Sigmoid colon (tissue), 7 donors: ENCODE measurements around the gene YWHAE. TPM values are rescaled to one million over a fixed set of nuclear protein-coding genes. Genes with fewer than 3 reads are reported as not detected.

ENCODE experiments used
- DNase-seq: peaks from one replicate; pipeline ENCODE4 v3.0.0-alpha.2; 2019
- H3K27ac ChIP-seq, 4 donors: fragments of 200-600 bp; sonication (generic); one replicate each; pipeline ENCODE4 v1.5.1; 2016 to 2019; ENCODE audit warnings: mild to moderate bottlenecking in 1 of 4
- H3K27me3 ChIP-seq, 3 donors: fragments of 200-600 bp; sonication (generic); one replicate each; pipeline ENCODE4 v1.5.1; 2019; ENCODE audit warnings: mild to moderate bottlenecking in 1 of 3
- H3K36me3 ChIP-seq, 4 donors: fragments of 200-600 bp; sonication (generic); one replicate each; pipeline ENCODE4 v1.5.1; 2016 to 2019
- H3K4me1 ChIP-seq, 4 donors: fragments of 200-600 bp; sonication (generic); one replicate each; pipeline ENCODE4 v1.5.1; 2017 to 2019
- H3K4me3 ChIP-seq, 4 donors: fragments of 200-600 bp; sonication (generic); one replicate each; pipeline ENCODE4 v1.5.1; 2017 to 2019; ENCODE audit warnings: mild to moderate bottlenecking in 2 of 4, moderate library complexity in 1 of 4
- H3K9me3 ChIP-seq, 4 donors: fragments of 200-600 bp in 3 of 4; sonication (generic) in 3 of 4; one replicate each; pipeline versions ENCODE4 v1.5.1 to v1.6.1; 2013 to 2019
- CTCF ChIP-seq, 4 experiments: fragments of 450-650 bp in 3 of 4; fragments of 200-600 bp in 1 of 4; IDR thresholded peaks; one replicate each; pipeline ENCODE4 v1.5.1; 2016 to 2019; ENCODE audit warnings: antibody characterized with exemption in 4 of 4, mild to moderate bottlenecking in 3 of 4, moderate library complexity in 2 of 4
- EP300 ChIP-seq, 4 donors: sonication (generic); formaldehyde crosslinking; IDR thresholded peaks; one replicate each; pipeline ENCODE4 v1.6.1; 2017; ENCODE audit warnings: antibody characterized with exemption in 4 of 4
- POLR2A ChIP-seq, 2 donors: fragments of 450-650 bp; IDR thresholded peaks; one replicate each; pipeline ENCODE4 v1.6.1; 2016; ENCODE audit warnings: antibody characterized with exemption in 2 of 2, mild to moderate bottlenecking in 2 of 2, moderate library complexity in 2 of 2
- POLR2AphosphoS5 ChIP-seq, 4 donors: sonication (generic); formaldehyde crosslinking; IDR thresholded peaks; one replicate each; pipeline ENCODE4 v1.6.1; 2017; ENCODE audit warnings: antibody characterized with exemption in 4 of 4
- WGBS, 2 donors: extraction: QIAGEN DNeasy Blood & Tissue Kit; methylation state at CpG; one replicate each; pipeline ENCODE4 v1.1.7; 2013; 5-methylcytosine and 5-hydroxymethylcytosine counted together
- intact Hi-C: fragments of 100-400 bp; cut with DNase I; formaldehyde crosslinking; loops from one replicate; pipeline ENCODE4 v1.15.1; 2023
- polyA plus RNA-seq, 3 donors: library from polyadenylated mRNA; stranded (reverse); fragments of 200-250 nt; gene quantifications; one replicate each; pipeline ENCODE4 v1.2.3, GENCODE V29; 2013
- total RNA-seq, 4 donors: library from RNA; depleted of rRNA; stranded (reverse); fragments of >200 nt; gene quantifications; one replicate each; pipeline ENCODE4 v1.1.0, GENCODE V29; 2016
- donor health status: healthy with polysubstance abuse.
- donor health status: Bipolar disorder and iron deficiency.
- donor health status: healthy.

Gene YWHAE
- total and polyA plus RNA-seq, 7 donors, result 312 to 507 (median 378) TPM

- no peak for DNase-seq
- Histone ChIP-seq H3K4me3 (no peak overlapping the region), H3K9me3 (no peaks in the 10 kb centered on the region), H3K36me3 (no peaks in the 10 kb centered on the region), H3K27ac (no peak overlapping the region), H3K4me1 (peaks cover 0 to 10% (median 4%) of the 10 kb centered on the region in 4 donors), H3K27me3 (peaks cover 0 to 76% (median 29%) of the 10 kb centered on the region in 3 donors)
- WGBS, 2 donors, result 88 to 89% methylated on average over 18 of the region's 18 CpGs
- TF ChIP-seq POLR2A (IDR thresholded peaks at IDR 0.05), result no peak
- TF ChIP-seq EP300 (IDR thresholded peaks at IDR 0.05), result no peak
- no peak for TF ChIP-seq CTCF (IDR thresholded peaks at IDR 0.05)
- no peak for TF ChIP-seq POLR2AphosphoS5 (IDR thresholded peaks at IDR 0.05)
- intact Hi-C loops, result no loop called here
Observed at GRCh38 chr17:1302761-1303160, 97.3 kb downstream of the YWHAE start.

- H3K36me3 ChIP-seq, result no peaks in the 10 kb centered on the region
- TF ChIP-seq EP300 (IDR thresholded peaks at IDR 0.05) (no peak), POLR2A (IDR thresholded peaks at IDR 0.05) (no peak), POLR2AphosphoS5 (IDR thresholded peaks at IDR 0.05) (no peak), CTCF (IDR thresholded peaks at IDR 0.05) (no peak)
- no peak for DNase-seq
- peaks cover 0 to 10% (median 4%) of the 10 kb centered on the region in 4 donors for H3K4me1 ChIP-seq
- 53 to 69% methylated on average over 14 of the region's 14 CpGs for WGBS, 2 donors
- H3K27ac ChIP-seq, result no peak overlapping the region
- H3K27me3 ChIP-seq, result peaks cover 0 to 78% (median 29%) of the 10 kb centered on the region in 3 donors
- intact Hi-C loops, result no loop called here
- H3K9me3 ChIP-seq, result no peaks in the 10 kb centered on the region
- no peak overlapping the region for H3K4me3 ChIP-seq
Observed at GRCh38 chr17:1301546-1301945, 98.5 kb downstream of the YWHAE start.

- intact Hi-C loops, result no loop called here
- no peak overlapping the region for H3K27ac ChIP-seq
- peaks cover 0 to 67% (median 29%) of the 10 kb centered on the region in 3 donors for H3K27me3 ChIP-seq
- no peak overlapping the region for H3K4me3 ChIP-seq
- no peak for DNase-seq
- peaks cover 0 to 10% (median 4%) of the 10 kb centered on the region in 4 donors for H3K4me1 ChIP-seq
- H3K36me3 ChIP-seq, result no peaks in the 10 kb centered on the region
- H3K9me3 ChIP-seq, result no peaks in the 10 kb centered on the region
- 86% methylated on average over 17 of the region's 17 CpGs for WGBS, 2 donors
- TF ChIP-seq CTCF (IDR thresholded peaks at IDR 0.05) (no peak), EP300 (IDR thresholded peaks at IDR 0.05) (no peak), POLR2A (IDR thresholded peaks at IDR 0.05) (no peak), POLR2AphosphoS5 (IDR thresholded peaks at IDR 0.05) (no peak)
Observed at GRCh38 chr17:1300371-1300905, 99.6 kb downstream of the YWHAE start.

- no peak for DNase-seq
- intact Hi-C loops, result no loop called here
- H3K27me3 ChIP-seq, result peaks cover 0 to 60% (median 23%) of the 10 kb centered on the region in 3 donors
- no peak overlapping the region for H3K4me3 ChIP-seq
- H3K9me3 ChIP-seq, result no peaks in the 10 kb centered on the region
- no peaks in the 10 kb centered on the region for H3K36me3 ChIP-seq
- peaks cover 0 to 10% (median 4%) of the 10 kb centered on the region in 4 donors for H3K4me1 ChIP-seq
- H3K27ac ChIP-seq, result no peak overlapping the region
- TF ChIP-seq POLR2A (IDR thresholded peaks at IDR 0.05) (no peak), EP300 (IDR thresholded peaks at IDR 0.05) (no peak), POLR2AphosphoS5 (IDR thresholded peaks at IDR 0.05) (no peak), CTCF (IDR thresholded peaks at IDR 0.05) (no peak)
- WGBS, 2 donors, result 73 to 78% methylated on average over 22 of the region's 22 CpGs
Observed at GRCh38 chr17:1299552-1300370, 100.3 kb downstream of the YWHAE start.
